H9 (cell line): ENCODE results near the gene GRIPAP1. TPM values are rescaled to one million over a fixed set of nuclear protein-coding genes. Genes with fewer than 3 reads are reported as not detected.

ENCODE experiments used
- DNase-seq: peaks from one replicate; pipeline ENCODE4 v3.0.0-alpha.2; 2017
- H2AFZ ChIP-seq: one replicate; pipeline ENCODE4 v1.6.1; 2013; ENCODE audit warnings: mild to moderate bottlenecking, low read length, control low read depth, moderate library complexity
- H2AK5ac ChIP-seq: 2 replicates; pipeline ENCODE4 v1.6.1; 2013; ENCODE audit warnings: low read length, control low read depth, mixed read lengths; ENCODE audit not compliant: insufficient read length
- H2BK120ac ChIP-seq: one replicate; pipeline ENCODE4 v1.6.1; 2013; ENCODE audit warnings: low read depth, mild to moderate bottlenecking, low read length, control low read depth, inconsistent platforms; ENCODE audit not compliant: poor library complexity, severe bottlenecking
- H2BK12ac ChIP-seq: 2 replicates; pipeline ENCODE4 v1.6.1; 2013; ENCODE audit warnings: low read length, control low read depth, mixed read lengths, low read depth; ENCODE audit not compliant: insufficient read length
- H2BK15ac ChIP-seq: 2 replicates; pipeline ENCODE4 v1.6.1; 2013; ENCODE audit warnings: low read depth, low read length, control low read depth
- H2BK20ac ChIP-seq: one replicate; pipeline ENCODE4 v1.6.1; 2013; ENCODE audit warnings: low read depth, mild to moderate bottlenecking, low read length, control low read depth, inconsistent platforms; ENCODE audit not compliant: poor library complexity, severe bottlenecking
- H2BK5ac ChIP-seq: 2 replicates; pipeline ENCODE4 v1.6.1; 2013; ENCODE audit warnings: low read length, control low read depth, mixed read lengths; ENCODE audit not compliant: insufficient read length
- H3K14ac ChIP-seq: 2 replicates; pipeline ENCODE4 v1.6.1; 2013; ENCODE audit warnings: low read length, control low read depth; ENCODE audit not compliant: insufficient read depth
- H3K18ac ChIP-seq: 2 replicates; pipeline ENCODE4 v1.6.1; 2013; ENCODE audit warnings: low read depth, mild to moderate bottlenecking, mixed read lengths, low read length, control low read depth; ENCODE audit not compliant: insufficient read length
- H3K23ac ChIP-seq: 2 replicates; pipeline ENCODE4 v1.6.1; 2013; ENCODE audit warnings: low read length, control low read depth, mixed read lengths, low read depth; ENCODE audit not compliant: insufficient read length
- H3K23me2 ChIP-seq: 2 replicates; pipeline ENCODE4 v1.6.1; 2013; ENCODE audit warnings: low read depth, mild to moderate bottlenecking, mixed read lengths, low read length, control low read depth; ENCODE audit not compliant: insufficient read length, poor library complexity, severe bottlenecking
- H3K27ac ChIP-seq: 2 replicates; pipeline ENCODE4 v1.5.1; 2013; ENCODE audit warnings: low read length, control low read depth, mixed read lengths, low read depth; ENCODE audit not compliant: insufficient read length
- H3K27me3 ChIP-seq: 2 replicates; pipeline ENCODE4 v1.6.1; 2013; ENCODE audit warnings: low read length, control low read depth, inconsistent platforms; ENCODE audit not compliant: insufficient read depth
- H3K4ac ChIP-seq: 2 replicates; pipeline ENCODE4 v1.6.1; 2013; ENCODE audit warnings: low read depth, mild to moderate bottlenecking, control low read depth, inconsistent platforms, low read length, moderate library complexity
- H3K4me1 ChIP-seq: 2 replicates; pipeline ENCODE4 v1.6.1; 2013; ENCODE audit warnings: low read length, control low read depth, inconsistent platforms; ENCODE audit not compliant: insufficient read depth
- H3K4me2 ChIP-seq: 2 replicates; pipeline ENCODE4 v1.6.1; 2013; ENCODE audit warnings: low read length, control low read depth, mixed read lengths; ENCODE audit not compliant: insufficient read length, insufficient read depth
- H3K56ac ChIP-seq: 2 replicates; pipeline ENCODE4 v1.6.1; 2013; ENCODE audit warnings: low read depth, mild to moderate bottlenecking, mixed read lengths, low read length, control low read depth; ENCODE audit not compliant: insufficient read length
- H3K79me1 ChIP-seq: 2 replicates; pipeline ENCODE4 v1.6.1; 2013; ENCODE audit warnings: low read depth, mild to moderate bottlenecking, moderate library complexity, low read length, control low read depth, inconsistent platforms; ENCODE audit not compliant: insufficient read depth, poor library complexity, severe bottlenecking
- H3K79me2 ChIP-seq: 2 replicates; pipeline ENCODE4 v1.6.1; 2013; ENCODE audit warnings: low read length, control low read depth, inconsistent platforms; ENCODE audit not compliant: insufficient read depth
- H3K9ac ChIP-seq: 2 replicates; pipeline ENCODE4 v1.6.1; 2013; ENCODE audit warnings: low read length, control low read depth, mixed read lengths; ENCODE audit not compliant: insufficient read length; ENCODE audit errors: extremely low read depth
- H3K9me3 ChIP-seq: one replicate; pipeline ENCODE4 v1.6.1; 2013; ENCODE audit warnings: low read depth, low read length, inconsistent platforms; ENCODE audit not compliant: control insufficient read depth
- H3T11ph ChIP-seq: one replicate; pipeline ENCODE4 v1.6.1; 2013; ENCODE audit warnings: mild to moderate bottlenecking, low read length, control low read depth, inconsistent platforms
- H4K20me1 ChIP-seq: one replicate; pipeline ENCODE4 v1.6.1; 2013; ENCODE audit not compliant: control insufficient read depth, insufficient read length, insufficient read depth
- H4K5ac ChIP-seq: 2 replicates; pipeline ENCODE4 v1.6.1; 2013; ENCODE audit warnings: low read depth, mild to moderate bottlenecking, mixed read lengths, low read length, control low read depth; ENCODE audit not compliant: insufficient read length
- H4K8ac ChIP-seq: replicated peaks from 2 replicates; pipeline ENCODE4 v1.6.1; 2013; ENCODE audit warnings: low read length, control low read depth, mixed read lengths, low read depth; ENCODE audit not compliant: insufficient read length
- H4K91ac ChIP-seq: 2 replicates; pipeline ENCODE4 v1.6.1; 2013; ENCODE audit warnings: low read depth, mild to moderate bottlenecking, moderate library complexity, mixed read lengths, low read length, control low read depth; ENCODE audit not compliant: insufficient read length
- H3K27ac Mint-ChIP-seq, 3 experiments: 2 replicates in 2 of 3; 3 replicates in 1 of 3; pipeline ENCODE4 v1.8.0; 2020 to 2021; ENCODE audit warnings: mixed read lengths in 3 of 3, mild to moderate bottlenecking in 1 of 3, moderate library complexity in 1 of 3
- H3K27me3 Mint-ChIP-seq: 2 replicates; pipeline ENCODE4 v1.8.0; 2021; ENCODE audit warnings: low read depth, mild to moderate bottlenecking, moderate library complexity, mixed read lengths
- H3K36me3 Mint-ChIP-seq, 3 experiments: 2 replicates in 2 of 3; 3 replicates in 1 of 3; pipeline ENCODE4 v1.8.0; 2020 to 2021; ENCODE audit warnings: low read depth in 3 of 3, mixed read lengths in 3 of 3; ENCODE audit not compliant: insufficient read depth in 1 of 3
- H3K4me1 Mint-ChIP-seq, 2 experiments: 2 replicates each; pipeline ENCODE4 v1.8.0; 2020; ENCODE audit warnings: mixed read lengths in 2 of 2
- H3K4me3 Mint-ChIP-seq, 2 experiments: 2 replicates in 1 of 2; 3 replicates in 1 of 2; pipeline ENCODE4 v1.8.0; 2020 to 2021; ENCODE audit warnings: mild to moderate bottlenecking in 2 of 2, mixed read lengths in 2 of 2, moderate library complexity in 1 of 2
- H3K9me3 Mint-ChIP-seq, 2 experiments: 2 replicates in 1 of 2; 3 replicates in 1 of 2; pipeline ENCODE4 v1.8.0; 2020; ENCODE audit warnings: mild to moderate bottlenecking in 2 of 2, mixed read lengths in 2 of 2, moderate library complexity in 1 of 2
- WGBS: extraction: QIAGEN DNeasy Blood & Tissue Kit; methylation state at CpG from one replicate; pipeline ENCODE4 v1.1.7; 2013; ENCODE audit warnings: missing lambda C conversion rate, low lambda C conversion rate, mixed read lengths; ENCODE audit not compliant: insufficient read length; ENCODE audit errors: extremely low coverage; 5-methylcytosine and 5-hydroxymethylcytosine counted together
- total RNA-seq: library from RNA; stranded (reverse); gene quantifications from 2 replicates; pipeline ENCODE4 v1.2.1, GENCODE V29; 2021
- TF ChIP-seq, protein P1 (sequence below): fragments of 200-600 bp; sonication (generic); conservative IDR thresholded peaks from 3 replicates; pipeline ENCODE4 v1.8.0; 2021; ENCODE audit warnings: antibody characterized with exemption, mild to moderate bottlenecking

GRIPAP1 gene
- total RNA-seq, 1 experiment from 2014 or later: 71.8 TPM

DNA sequence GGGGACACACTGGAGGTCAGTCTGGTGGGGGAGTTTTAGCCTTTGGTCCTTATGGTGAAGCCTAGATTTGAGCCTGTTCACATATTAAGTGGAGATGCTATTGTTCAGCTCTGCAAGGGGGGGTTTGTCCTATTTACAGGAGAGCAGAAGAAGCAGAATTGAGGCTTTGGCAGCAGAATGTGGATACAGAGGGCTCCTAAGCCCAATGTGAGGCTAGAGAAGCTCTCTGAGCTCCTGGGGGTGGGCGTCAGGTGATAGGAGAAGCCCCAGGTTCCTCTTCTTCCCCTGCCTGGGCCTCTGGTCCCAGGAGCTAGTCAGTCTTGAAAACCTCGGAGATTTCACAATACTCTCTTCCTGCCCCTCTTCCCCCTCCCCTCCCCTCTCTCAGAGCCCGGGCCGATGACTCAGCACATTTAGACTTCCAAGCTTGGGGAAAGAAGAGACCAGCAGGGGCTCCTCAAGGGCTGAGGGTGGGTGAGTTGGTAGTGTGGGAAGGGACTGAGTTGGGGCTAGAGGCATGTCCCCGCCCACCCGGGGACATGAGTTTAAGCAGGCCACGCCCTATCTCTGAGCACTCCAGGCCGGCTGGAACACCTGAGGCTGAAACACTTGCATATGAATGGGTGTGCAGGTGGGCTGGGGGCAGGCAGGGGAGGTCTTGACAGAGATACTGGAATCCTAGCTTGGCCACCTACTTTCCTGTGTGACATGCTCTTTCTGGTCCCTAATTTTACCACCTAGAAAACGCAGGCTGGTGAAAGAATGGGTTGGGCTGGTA, 37.7 kb upstream of the GRIPAP1 start:
- Histone ChIP-seq H3K14ac (no peak overlapping the region), H3K4me2 (peak overlapping the region; percentile 96), H3T11ph (no peak overlapping the region), H3K27ac (peak overlapping the region; percentile 98), H3K79me2 (peaks cover 12% of the 10 kb centered on the region; the same call in 1 of the 2 replicates), H2BK15ac (no peak overlapping the region), H3K27me3 (no peaks in the 10 kb centered on the region), H2BK12ac (peak overlapping the region; percentile 77), H3K23ac (no peak overlapping the region), H3K23me2 (peaks cover 7% of the 10 kb centered on the region), H2BK5ac (peak overlapping the region; percentile 76), H2AFZ (no peak overlapping the region), H2BK20ac (no peak overlapping the region), H3K9ac (peak overlapping the region; percentile 57), H4K20me1 (no peaks in the 10 kb centered on the region), H3K4ac (no peak overlapping the region; the same call in 1 of the 2 replicates), H3K56ac (no peak overlapping the region), H2AK5ac (no peak overlapping the region), H4K91ac (peak overlapping the region; percentile 48), H2BK120ac (no peak overlapping the region), H4K8ac (no peak overlapping the region), H4K5ac (peak overlapping the region; percentile 65), H3K18ac (peak overlapping the region; percentile 27), H3K4me1 (peaks cover 5% of the 10 kb centered on the region), H3K9me3 (no peaks in the 10 kb centered on the region), H3K79me1 (peaks cover 8% of the 10 kb centered on the region)
- peak overlapping the region; percentile 97 to 100 (median 98) for H3K27ac Mint-ChIP-seq
- H3K4me1 Mint-ChIP-seq: peaks cover 21 to 22% of the 10 kb centered on the region in 2 experiments
- DNase-seq: peak; percentile 97
- TF ChIP-seq, protein P1, sequence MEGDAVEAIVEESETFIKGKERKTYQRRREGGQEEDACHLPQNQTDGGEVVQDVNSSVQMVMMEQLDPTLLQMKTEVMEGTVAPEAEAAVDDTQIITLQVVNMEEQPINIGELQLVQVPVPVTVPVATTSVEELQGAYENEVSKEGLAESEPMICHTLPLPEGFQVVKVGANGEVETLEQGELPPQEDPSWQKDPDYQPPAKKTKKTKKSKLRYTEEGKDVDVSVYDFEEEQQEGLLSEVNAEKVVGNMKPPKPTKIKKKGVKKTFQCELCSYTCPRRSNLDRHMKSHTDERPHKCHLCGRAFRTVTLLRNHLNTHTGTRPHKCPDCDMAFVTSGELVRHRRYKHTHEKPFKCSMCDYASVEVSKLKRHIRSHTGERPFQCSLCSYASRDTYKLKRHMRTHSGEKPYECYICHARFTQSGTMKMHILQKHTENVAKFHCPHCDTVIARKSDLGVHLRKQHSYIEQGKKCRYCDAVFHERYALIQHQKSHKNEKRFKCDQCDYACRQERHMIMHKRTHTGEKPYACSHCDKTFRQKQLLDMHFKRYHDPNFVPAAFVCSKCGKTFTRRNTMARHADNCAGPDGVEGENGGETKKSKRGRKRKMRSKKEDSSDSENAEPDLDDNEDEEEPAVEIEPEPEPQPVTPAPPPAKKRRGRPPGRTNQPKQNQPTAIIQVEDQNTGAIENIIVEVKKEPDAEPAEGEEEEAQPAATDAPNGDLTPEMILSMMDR: no peak
- WGBS: no CpG with 5 or more reads among the region's 9 CpGs
- H3K27me3 Mint-ChIP-seq: no peaks in the 10 kb centered on the region
- H3K9me3 Mint-ChIP-seq: peaks cover 67% of the 10 kb centered on the region in 2 experiments
- H3K4me3 Mint-ChIP-seq: peak overlapping the region; percentile 90 to 96
- peaks cover 31 to 44% (median 43%) of the 10 kb centered on the region in 3 experiments for H3K36me3 Mint-ChIP-seq
